ENCODE results near the gene DNAL4.

DNA sequence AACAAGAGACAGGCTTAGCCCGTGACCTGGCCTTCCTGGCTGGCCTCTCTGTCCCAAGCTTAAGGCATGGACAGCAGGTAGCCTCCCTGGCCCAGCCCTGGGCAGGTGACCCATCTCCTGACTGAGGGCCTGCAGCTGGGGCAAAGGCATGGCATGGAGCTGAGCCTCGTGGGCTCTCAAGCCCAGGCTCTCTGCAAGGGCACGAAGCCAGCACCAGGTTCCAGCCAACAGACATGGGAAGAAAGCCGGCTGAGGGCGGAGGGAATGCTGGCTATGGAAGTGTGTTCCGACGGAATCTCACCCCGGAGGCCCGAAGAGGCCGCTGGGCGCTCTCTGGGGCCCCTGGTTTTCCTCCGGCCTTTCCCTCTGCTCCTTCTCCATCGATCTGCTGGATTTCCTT, 12.9 kb downstream of the DNAL4 start:
- no peak for TF ChIP-seq POLR2A (IDR thresholded peaks at IDR 0.05; ENCODE audit: extremely low read depth, insufficient read length)
- TF ChIP-seq, protein P1, sequence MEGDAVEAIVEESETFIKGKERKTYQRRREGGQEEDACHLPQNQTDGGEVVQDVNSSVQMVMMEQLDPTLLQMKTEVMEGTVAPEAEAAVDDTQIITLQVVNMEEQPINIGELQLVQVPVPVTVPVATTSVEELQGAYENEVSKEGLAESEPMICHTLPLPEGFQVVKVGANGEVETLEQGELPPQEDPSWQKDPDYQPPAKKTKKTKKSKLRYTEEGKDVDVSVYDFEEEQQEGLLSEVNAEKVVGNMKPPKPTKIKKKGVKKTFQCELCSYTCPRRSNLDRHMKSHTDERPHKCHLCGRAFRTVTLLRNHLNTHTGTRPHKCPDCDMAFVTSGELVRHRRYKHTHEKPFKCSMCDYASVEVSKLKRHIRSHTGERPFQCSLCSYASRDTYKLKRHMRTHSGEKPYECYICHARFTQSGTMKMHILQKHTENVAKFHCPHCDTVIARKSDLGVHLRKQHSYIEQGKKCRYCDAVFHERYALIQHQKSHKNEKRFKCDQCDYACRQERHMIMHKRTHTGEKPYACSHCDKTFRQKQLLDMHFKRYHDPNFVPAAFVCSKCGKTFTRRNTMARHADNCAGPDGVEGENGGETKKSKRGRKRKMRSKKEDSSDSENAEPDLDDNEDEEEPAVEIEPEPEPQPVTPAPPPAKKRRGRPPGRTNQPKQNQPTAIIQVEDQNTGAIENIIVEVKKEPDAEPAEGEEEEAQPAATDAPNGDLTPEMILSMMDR (IDR thresholded peaks at IDR 0.05; ENCODE audit: low read depth, low read length) = no peak
- TF ChIP-seq MYC (IDR thresholded peaks at IDR 0.05; ENCODE audit: low read depth, low read length) = no peak
- TF ChIP-seq, protein P2, sequence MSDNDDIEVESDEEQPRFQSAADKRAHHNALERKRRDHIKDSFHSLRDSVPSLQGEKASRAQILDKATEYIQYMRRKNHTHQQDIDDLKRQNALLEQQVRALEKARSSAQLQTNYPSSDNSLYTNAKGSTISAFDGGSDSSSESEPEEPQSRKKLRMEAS (IDR thresholded peaks at IDR 0.05; ENCODE audit: low read depth, low read length) = no peak

Data from NB4 (cell line).